Stomach (tissue), 9 donors: ENCODE data around the gene ANKRD23. TPM values are rescaled to one million over a fixed set of nuclear protein-coding genes. Genes with fewer than 3 reads are reported as not detected.

ENCODE experiments used
- DNase-seq, 2 donors: peaks; one replicate each; pipeline versions ENCODE4 v3.0.0 to v3.0.0-alpha.2; 2013 to 2019
- H3K27ac ChIP-seq, 5 donors: fragments of 200-600 bp in 4 of 5; sonication (generic) in 4 of 5; one replicate each; pipeline ENCODE4 v1.5.1; 2013 to 2019; ENCODE audit warnings: mild to moderate bottlenecking in 1 of 5, moderate library complexity in 1 of 5
- H3K27me3 ChIP-seq, 3 donors: fragments of 200-600 bp; sonication (generic); one replicate each; pipeline ENCODE4 v1.5.1; 2017 to 2019; ENCODE audit warnings: mixed run types in 1 of 3
- H3K36me3 ChIP-seq, 4 donors: fragments of 200-600 bp; sonication (generic); 1 replicate in 3 of 4; 2 replicates in 1 of 4; pipeline ENCODE4 v1.5.1; 2016 to 2019
- H3K4me1 ChIP-seq, 4 donors: fragments of 200-600 bp; sonication (generic); one replicate each; pipeline ENCODE4 v1.5.1; 2016 to 2019
- H3K4me3 ChIP-seq, 4 donors: fragments of 200-600 bp; sonication (generic) in 3 of 4; one replicate each; pipeline ENCODE4 v1.5.1; 2016 to 2019; ENCODE audit warnings: mild to moderate bottlenecking in 1 of 4
- H3K9me3 ChIP-seq, 4 donors: fragments of 200-600 bp; sonication (generic); one replicate each; pipeline ENCODE4 v1.5.1; 2016 to 2019
- EP300 ChIP-seq: sonication (generic); formaldehyde crosslinking; IDR thresholded peaks from one replicate; pipeline ENCODE4 v1.6.1; 2017; ENCODE audit warnings: antibody characterized with exemption
- POLR2A ChIP-seq, 4 donors: fragments of 450-650 bp; IDR thresholded peaks; one replicate each; pipeline ENCODE4 v1.6.1; 2016; ENCODE audit warnings: antibody characterized with exemption in 4 of 4, control low read depth in 2 of 4, mild to moderate bottlenecking in 1 of 4, moderate library complexity in 1 of 4
- POLR2AphosphoS5 ChIP-seq, 3 donors: sonication (generic); formaldehyde crosslinking; IDR thresholded peaks; one replicate each; pipeline ENCODE4 v1.6.1; 2016; ENCODE audit warnings: antibody characterized with exemption in 3 of 3
- WGBS, 5 donors: extraction: QIAGEN DNeasy Blood & Tissue Kit in 3 of 5; methylation state at CpG; one replicate each; pipeline versions ENCODE4 v1.1.5 to v1.1.7; 2013 to 2018; 5-methylcytosine and 5-hydroxymethylcytosine counted together
- intact Hi-C: fragments of 100-400 bp; cut with DNase I; formaldehyde crosslinking; loops from one replicate; pipeline ENCODE4 v1.15.1; 2023; ENCODE audit warnings: low total_unique reads
- polyA plus RNA-seq, 3 donors: library from polyadenylated mRNA; stranded (reverse); fragments of 200-250 nt; gene quantifications; one replicate each; pipeline ENCODE4 v1.2.3, GENCODE V29; 2013
- total RNA-seq, 5 donors: library from RNA; depleted of rRNA; stranded (reverse); fragments of >200 nt; gene quantifications; one replicate each; pipeline versions ENCODE4 v1.1.0 to v1.2.3, GENCODE V29; 2014 to 2016
- TF ChIP-seq, protein P1 (sequence below), 7 experiments: fragments of 450-650 bp in 4 of 7; fragments of 200-600 bp in 3 of 7; sonication (generic) in 3 of 7; IDR thresholded peaks; one replicate each; pipeline ENCODE4 v1.5.1; 2016 to 2019; ENCODE audit warnings: antibody characterized with exemption in 7 of 7, control low read depth in 2 of 7, mild to moderate bottlenecking in 1 of 7
- donor health status: healthy with polysubstance abuse.
- donor health status: Bipolar disorder and iron deficiency.
- donor health status: healthy.

ANKRD23 gene
- total and polyA plus RNA-seq, 8 donors = 1.00 to 3.6 (median 2.3) TPM; not detected in 1

DNA sequence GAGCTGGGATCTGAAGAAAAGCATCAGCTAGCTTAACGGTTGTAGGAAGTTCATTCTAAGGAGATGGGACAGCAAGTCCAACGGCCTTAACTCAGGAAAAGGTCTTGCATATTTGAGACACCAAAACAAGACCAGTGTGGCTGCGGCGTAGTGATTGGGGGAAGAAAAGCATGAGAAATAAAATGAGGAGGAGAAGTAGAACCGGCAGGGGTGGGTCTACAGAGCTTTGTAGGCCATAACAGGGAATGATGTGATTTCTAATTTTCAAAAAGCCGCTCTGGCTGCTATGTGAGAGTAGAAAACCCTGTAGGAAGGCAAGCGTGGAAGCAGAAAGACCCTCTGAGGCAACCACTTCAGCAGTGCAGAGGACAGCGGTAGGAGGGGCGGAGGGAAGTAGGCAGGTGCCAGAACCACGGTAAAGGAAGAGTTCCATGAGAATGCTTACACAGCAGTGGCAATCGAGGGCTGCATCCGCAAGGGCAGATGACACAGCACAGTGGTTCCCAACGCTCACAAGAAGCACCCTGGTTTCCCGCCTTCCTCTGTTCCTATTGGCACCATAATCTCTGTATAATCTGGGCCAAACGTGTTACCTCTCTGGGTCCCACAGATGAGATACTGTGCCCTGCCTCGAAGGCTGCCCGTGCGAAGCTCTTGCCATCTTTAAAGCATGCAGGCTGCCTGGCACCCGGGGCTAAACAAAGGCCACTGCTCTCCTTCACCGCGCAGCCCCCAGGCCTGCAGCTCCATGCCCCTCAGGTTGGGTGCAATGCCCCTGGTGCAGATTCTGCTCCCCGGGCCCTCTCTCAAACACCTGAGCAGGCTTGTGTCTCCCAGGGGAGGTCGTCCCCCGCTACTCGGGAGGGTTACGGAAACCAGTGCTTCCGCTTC lies 13.2 kb upstream of the ANKRD23 start:
- intact Hi-C loops = no loop called here
- WGBS, 5 donors = 15 to 27% (median 15%) methylated on average over 14 to 27 of the region's 27 CpGs

DNA sequence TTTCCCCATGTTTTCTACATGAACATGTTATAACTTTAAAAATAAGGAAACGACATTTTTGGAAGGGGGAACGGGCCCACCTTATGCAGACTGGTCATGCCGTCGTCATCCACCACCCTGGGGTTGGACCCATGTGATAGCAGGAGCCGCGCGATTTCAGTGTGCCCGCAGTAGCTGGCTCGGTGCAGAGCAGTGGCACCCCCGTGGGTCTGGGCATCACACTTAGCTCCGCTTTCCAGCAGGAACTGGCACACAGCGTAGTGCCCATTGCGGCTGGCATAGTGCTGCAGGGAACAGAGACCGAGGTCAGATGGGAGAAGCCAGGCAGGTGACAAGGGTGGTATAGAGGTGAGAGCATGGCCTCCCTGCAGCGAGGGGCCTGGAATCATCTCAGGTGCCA lies 9.5 kb upstream of the ANKRD23 start:
- Histone ChIP-seq H3K36me3 (peaks cover 43 to 60% (median 60%) of the 10 kb centered on the region in 4 donors), H3K4me1 (peaks cover 7 to 27% (median 18%) of the 10 kb centered on the region in 4 donors), H3K9me3 (no peaks in the 10 kb centered on the region), H3K27ac (no peak overlapping the region), H3K27me3 (no peaks in the 10 kb centered on the region), H3K4me3 (no peak overlapping the region)
- 93 to 96% (median 95%) methylated on average over 15 of the region's 15 CpGs for WGBS, 5 donors
- TF ChIP-seq, protein P1, sequence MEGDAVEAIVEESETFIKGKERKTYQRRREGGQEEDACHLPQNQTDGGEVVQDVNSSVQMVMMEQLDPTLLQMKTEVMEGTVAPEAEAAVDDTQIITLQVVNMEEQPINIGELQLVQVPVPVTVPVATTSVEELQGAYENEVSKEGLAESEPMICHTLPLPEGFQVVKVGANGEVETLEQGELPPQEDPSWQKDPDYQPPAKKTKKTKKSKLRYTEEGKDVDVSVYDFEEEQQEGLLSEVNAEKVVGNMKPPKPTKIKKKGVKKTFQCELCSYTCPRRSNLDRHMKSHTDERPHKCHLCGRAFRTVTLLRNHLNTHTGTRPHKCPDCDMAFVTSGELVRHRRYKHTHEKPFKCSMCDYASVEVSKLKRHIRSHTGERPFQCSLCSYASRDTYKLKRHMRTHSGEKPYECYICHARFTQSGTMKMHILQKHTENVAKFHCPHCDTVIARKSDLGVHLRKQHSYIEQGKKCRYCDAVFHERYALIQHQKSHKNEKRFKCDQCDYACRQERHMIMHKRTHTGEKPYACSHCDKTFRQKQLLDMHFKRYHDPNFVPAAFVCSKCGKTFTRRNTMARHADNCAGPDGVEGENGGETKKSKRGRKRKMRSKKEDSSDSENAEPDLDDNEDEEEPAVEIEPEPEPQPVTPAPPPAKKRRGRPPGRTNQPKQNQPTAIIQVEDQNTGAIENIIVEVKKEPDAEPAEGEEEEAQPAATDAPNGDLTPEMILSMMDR (IDR thresholded peaks at IDR 0.05) = no peak
- TF ChIP-seq POLR2AphosphoS5 (IDR thresholded peaks at IDR 0.05) (no peak), EP300 (no peak), POLR2A (IDR thresholded peaks at IDR 0.05) (no peak)
- no peak for DNase-seq
- intact Hi-C loops = no loop called here

More for the DNA sequence above, 13.2 kb upstream of the ANKRD23 start:
- peaks cover 42 to 48% (median 43%) of the 10 kb centered on the region in 4 donors for H3K36me3 ChIP-seq
- peak overlapping the region; percentile 74 to 90 (median 80) for H3K4me3 ChIP-seq
- H3K27ac ChIP-seq = peak overlapping the region; percentile 26 to 90 (median 87)
- peaks cover 25 to 62% (median 36%) of the 10 kb centered on the region in 4 donors for H3K4me1 ChIP-seq
- TF ChIP-seq POLR2AphosphoS5 (IDR thresholded peaks at IDR 0.05) (no peak), POLR2A (IDR thresholded peaks at IDR 0.05) (no peak), EP300 (no peak)
- TF ChIP-seq, protein P1 (IDR thresholded peaks at IDR 0.05) = no peak
- peak in 1 of 2 donors; percentile 61 for DNase-seq
- no peaks in the 10 kb centered on the region for H3K27me3 ChIP-seq
- no peaks in the 10 kb centered on the region for H3K9me3 ChIP-seq

DNA sequence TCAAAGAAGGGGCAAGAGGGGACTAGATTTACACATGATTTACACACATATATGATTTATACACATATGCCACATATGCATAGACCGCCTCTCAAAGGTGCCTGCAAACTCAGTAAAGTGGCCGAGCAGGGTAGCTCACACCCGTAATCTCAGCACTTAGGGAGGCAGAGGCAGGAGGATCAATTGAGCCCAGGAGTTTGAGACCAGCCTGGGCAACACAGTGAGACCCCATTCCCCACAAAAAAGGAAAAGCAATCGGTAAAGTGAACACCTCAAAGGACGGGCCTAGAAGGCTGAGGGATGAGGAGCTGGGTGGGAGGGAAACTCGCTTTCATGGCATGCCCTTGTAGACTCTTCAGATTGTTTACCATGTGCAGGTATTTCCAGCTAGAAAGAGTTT lies 8.8 kb upstream of the ANKRD23 start:
- TF ChIP-seq, protein P1 (IDR thresholded peaks at IDR 0.05) = no peak
- TF ChIP-seq POLR2AphosphoS5 (IDR thresholded peaks at IDR 0.05) = no peak
- no peak for TF ChIP-seq POLR2A (IDR thresholded peaks at IDR 0.05)
- TF ChIP-seq EP300 = no peak
- Histone ChIP-seq H3K27ac (no peak overlapping the region), H3K4me1 (peaks cover 7 to 27% (median 17%) of the 10 kb centered on the region in 4 donors), H3K27me3 (no peaks in the 10 kb centered on the region), H3K9me3 (no peaks in the 10 kb centered on the region), H3K4me3 (no peak overlapping the region), H3K36me3 (peaks cover 49 to 67% (median 66%) of the 10 kb centered on the region in 4 donors)
- intact Hi-C loops = no loop called here
- DNase-seq = no peak
- WGBS, 5 donors = 94 to 97% (median 96%) methylated on average over 6 of the region's 6 CpGs

DNA sequence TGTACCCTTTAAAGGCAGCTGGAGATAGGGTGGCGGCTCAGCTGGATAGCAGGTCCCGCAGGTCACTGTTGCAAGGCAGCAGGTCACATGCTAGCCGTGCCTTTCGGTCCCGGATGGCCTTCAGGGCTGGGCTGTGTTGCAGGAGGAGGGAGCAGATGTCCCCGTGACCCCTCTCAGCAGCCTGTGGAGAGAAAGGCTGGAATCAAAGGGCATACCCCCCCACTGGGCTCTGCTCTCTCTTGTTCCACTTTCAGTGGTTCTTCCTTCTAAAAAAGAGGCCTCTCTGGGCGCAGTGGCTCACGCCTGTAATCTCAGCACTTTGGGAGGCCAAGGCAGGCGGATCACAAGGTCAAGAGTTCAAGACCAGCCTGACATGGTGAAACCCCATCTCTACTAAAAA lies 4.4 kb upstream of the ANKRD23 start:
- Histone ChIP-seq H3K27me3 (no peaks in the 10 kb centered on the region), H3K9me3 (no peaks in the 10 kb centered on the region), H3K27ac (no peak overlapping the region), H3K36me3 (peaks cover 43 to 75% (median 71%) of the 10 kb centered on the region in 4 donors), H3K4me1 (no peaks in the 10 kb centered on the region), H3K4me3 (no peak overlapping the region)
- 74 to 90% (median 81%) methylated on average over 5 to 9 of the region's 9 CpGs for WGBS, 5 donors
- DNase-seq = no peak
- intact Hi-C loops = no loop called here
- TF ChIP-seq POLR2AphosphoS5 (IDR thresholded peaks at IDR 0.05) (no peak), EP300 (no peak), POLR2A (IDR thresholded peaks at IDR 0.05) (no peak)
- TF ChIP-seq, protein P1 (IDR thresholded peaks at IDR 0.05) = no peak
